ENCODE results near the gene TENT5C.

The TENT5C gene

GRCh38 chr1:117657949-117658660 lies 52.3 kb downstream of the TENT5C start:
- no peak for DNase-seq (ENCODE audit: low read depth)

- DNase-seq (ENCODE audit: low read depth), result no peak
Measured at GRCh38 chr1:117658676-117659075, 52.8 kb downstream of the TENT5C start.

DNA sequence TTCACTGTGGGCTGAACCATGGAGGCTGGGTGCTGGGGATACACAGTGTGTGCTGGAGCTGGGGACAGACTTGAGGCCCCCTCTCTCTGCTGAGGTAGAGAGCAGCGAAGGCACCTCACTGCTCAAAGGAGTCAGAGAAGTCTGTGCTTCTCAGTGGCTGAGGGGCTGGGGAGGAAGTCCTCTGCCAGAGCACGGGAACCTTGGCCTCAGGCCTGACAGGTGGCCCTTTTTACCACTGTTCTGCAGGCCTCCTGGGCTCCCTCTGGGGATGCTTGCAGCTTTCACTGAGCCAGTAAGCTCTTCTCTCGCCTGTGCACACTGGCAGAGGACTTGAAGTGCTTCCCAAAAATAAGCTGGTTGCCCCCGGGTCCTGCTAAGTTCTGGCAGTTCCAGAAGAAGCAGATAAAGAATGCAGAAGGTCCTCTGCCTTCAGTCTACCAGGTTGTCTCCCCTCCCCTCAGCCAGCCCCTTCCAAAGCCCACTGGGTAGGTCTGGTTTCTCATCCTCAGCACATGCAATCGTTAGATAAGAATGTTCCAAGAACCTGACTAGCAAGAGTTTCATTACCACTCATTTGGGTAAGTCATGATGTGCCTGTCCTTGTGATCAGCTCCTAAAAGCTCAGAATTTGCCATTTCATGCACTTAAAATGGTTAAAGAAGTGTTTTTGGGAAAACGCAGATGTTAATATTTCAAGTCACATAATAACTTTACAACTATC lies 53.9 kb downstream of the TENT5C start:
- DNase-seq (ENCODE audit: low read depth), result no peak

GRCh38 chr1:117660271-117660965 lies 54.6 kb downstream of the TENT5C start:
- no peak for DNase-seq (ENCODE audit: low read depth)

- no peak for DNase-seq (ENCODE audit: low read depth)
Measured at GRCh38 chr1:117661027-117661426, 55.2 kb downstream of the TENT5C start.

DNA sequence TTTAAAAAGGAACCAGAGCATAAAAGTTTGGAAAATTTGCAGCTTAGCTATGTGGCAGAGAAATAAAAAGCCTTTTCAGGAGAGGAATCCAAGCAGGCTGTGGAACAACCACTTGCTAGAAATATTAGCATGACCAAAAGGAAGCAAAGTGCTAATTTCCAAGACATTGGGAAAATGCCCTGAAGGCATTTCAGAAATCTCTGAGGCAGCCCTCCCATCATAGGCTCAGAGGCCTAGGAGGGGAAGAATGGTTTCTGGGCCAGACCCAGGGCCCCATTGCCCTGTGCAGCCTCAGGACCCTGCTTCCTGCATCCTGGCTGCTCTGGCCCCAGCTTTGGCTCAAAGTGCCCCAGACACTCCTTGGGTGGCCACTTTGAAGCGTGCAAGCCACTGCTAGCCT lies 56.8 kb downstream of the TENT5C start:
- DNase-seq (ENCODE audit: low read depth), result no peak

- DNase-seq (ENCODE audit: low read depth), result no peak
Measured at GRCh38 chr1:117663156-117663902, 57.5 kb downstream of the TENT5C start.

- no peak for DNase-seq (ENCODE audit: low read depth)
Measured at GRCh38 chr1:117664314-117664713, 58.5 kb downstream of the TENT5C start.

DNA sequence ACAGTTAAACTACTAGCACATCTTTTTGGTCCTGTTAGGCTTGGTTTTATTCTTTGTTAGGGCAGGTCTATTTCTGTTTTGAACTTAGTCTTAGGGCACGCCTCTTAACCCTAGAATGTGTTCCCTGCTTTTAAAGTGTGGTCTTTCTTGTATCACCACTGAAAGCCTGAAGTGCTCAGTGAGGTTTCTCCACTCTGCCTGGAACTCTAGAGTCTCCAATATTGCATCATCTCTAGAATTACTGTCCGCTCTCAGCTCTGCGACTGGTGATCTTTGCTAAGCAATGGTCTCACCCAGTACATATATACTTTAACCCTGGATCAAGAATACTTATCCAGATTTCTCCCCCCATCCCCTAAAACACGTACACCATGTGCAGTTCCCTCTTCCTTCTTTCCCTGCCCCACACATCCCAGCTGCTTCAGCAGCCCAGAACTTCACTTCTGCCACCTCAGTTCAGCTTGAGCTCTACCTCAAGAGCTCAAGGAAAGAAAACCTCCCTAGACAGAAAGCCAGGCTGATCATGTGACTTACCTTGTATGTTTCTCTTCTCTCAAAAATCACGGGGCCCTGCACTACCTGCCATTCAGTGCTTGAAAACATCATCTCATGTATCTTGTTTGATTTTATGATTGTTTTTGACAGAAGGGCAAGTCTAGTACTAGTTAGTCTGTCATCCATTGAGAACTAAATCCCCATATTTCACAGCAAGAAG lies 59.9 kb downstream of the TENT5C start:
- DNase-seq (ENCODE audit: low read depth), result no peak

GRCh38 chr1:117669572-117669971 lies 63.7 kb downstream of the TENT5C start:
- DNase-seq (ENCODE audit: low read depth), result no peak

- no peak for DNase-seq (ENCODE audit: low read depth)
Measured at GRCh38 chr1:117670976-117671780, 65.3 kb downstream of the TENT5C start.

- no peak for DNase-seq (ENCODE audit: low read depth)
Measured at GRCh38 chr1:117671781-117672501, 66.1 kb downstream of the TENT5C start.

- DNase-seq (ENCODE audit: low read depth), result no peak
Measured at GRCh38 chr1:117672756-117673155, 66.9 kb downstream of the TENT5C start.

- peak; percentile 72 for DNase-seq (ENCODE audit: low read depth)
Measured at GRCh38 chr1:117673405-117673804, 67.6 kb downstream of the TENT5C start.

DNA sequence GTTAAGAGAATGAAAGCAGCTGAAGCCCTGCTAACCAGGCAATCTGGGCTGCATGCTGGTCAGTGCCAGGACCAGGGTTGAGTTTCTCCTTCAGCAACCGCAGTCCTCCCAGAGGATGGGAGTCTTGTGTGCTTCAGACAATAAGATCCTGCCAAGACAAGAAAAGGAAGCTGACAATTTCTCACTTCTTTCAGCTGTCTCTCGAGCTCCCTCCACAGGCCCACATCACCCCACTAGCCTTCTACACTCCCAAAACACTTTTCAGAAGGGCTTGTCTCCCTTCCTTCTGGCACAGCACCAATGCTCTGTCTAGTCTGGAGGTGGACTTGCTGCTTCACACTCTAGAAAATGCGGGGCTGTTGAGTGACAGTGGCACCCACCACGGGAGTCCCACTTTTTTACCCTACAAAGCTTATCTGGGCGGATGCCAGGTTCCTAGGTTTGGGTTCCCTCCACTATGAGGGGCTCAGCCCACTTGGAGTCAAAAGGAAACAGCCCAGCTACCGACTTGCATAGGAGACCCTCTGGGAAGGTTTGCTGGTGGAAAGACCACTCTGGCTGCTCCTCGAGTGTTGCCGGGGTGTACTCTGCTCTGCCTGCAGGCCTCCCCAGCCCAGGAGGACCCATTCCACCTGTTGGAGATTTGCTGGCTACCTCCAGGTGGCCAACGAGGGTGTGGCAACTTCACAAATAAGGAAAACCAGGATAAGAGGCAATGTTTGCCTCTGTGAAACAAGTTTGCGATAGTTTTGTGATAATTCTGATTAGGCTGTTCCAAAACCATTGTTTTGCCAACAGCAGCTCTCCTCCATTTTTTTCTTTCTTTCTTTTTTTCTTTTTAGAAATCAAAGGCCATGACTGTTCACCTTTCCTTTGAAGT lies 68.9 kb downstream of the TENT5C start:
- no peak for DNase-seq (ENCODE audit: low read depth)

- no peak for DNase-seq (ENCODE audit: low read depth)
Measured at GRCh38 chr1:117675907-117676430, 70.1 kb downstream of the TENT5C start.

DNA sequence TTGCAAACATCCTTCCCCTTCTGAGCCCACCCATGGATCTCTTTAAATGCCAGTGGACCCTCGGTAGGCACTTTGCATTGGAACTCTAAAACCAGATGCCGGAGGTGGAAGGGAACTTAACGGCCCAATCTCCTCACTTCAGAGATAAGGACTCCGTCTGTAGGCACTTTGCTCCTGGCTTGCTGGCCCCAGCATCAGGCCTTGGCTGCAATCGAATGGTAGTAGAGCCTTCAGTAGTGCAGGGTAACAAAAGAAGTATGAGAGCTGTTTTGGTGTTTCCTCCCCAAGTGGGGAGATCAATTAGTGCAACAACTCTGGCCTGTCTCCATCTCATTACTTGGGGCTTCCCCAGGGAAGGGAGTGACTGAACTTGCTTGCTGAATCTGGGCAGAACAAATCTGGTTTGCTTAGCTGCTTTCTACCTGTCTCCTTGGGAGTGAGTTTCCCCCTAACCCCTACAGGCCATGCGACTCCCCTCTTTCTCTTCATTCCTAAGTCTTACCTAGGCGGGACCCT lies 70.8 kb downstream of the TENT5C start:
- no peak for DNase-seq (ENCODE audit: low read depth)

All from non-pigmented ciliary epithelial cell (primary cell).